ENCODE results near the gene NEK3.
"Not testable (repeated sequence)": the region's sequence is repeated elsewhere in the genome, so short reads cannot be mapped to it uniquely, and the experiment has no call there.

NEK3 gene

GRCh38 chr13:52112591-52112990 lies 46.8 kb downstream of the NEK3 start:
- DNase-seq = no peak

DNA sequence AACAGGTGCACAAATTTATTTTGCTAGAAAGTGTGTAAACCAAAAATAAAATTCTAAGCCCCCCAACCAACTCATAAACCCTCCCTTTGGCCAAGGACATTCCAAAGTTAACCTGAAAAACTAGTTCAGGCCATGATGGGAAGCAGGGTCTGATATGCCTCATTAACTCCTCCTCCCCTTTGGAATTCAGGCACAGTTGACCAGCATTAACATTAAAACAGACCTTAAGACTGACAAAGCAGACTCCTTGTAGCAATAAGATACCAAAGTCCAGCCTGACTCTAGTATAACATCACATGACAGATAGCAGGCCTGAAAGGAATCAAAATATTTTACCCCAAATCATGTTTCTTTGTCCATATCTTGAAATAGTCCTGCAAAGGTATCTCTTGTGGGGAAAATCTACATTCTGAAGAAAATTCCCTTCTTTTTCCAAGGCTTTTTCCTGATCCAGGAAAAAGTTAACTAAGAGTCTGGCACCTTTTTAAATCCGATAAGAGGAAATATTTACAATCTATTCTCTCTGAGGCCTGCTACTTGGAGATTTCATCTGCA lies 50.2 kb downstream of the NEK3 start:
- no peak for DNase-seq

DNA sequence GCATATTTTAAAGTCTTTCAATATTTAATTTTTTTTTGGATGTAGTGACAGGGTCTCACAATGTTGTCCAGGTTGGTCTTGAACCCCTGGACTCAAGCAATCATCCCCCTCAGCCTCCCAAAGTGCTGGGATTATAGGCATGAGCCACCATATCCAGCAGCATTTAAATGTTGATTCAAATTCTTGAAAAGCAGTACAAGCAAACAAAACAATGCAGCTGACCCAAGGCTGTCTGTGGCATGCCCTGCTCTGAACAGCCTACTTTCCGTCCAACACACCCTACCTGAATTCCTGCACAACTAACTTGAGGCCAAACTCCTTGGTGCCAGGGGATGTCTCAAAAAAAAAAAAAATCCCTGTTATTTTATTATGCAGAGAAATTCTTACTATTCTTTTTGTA lies 53.6 kb downstream of the NEK3 start:
- DNase-seq = no peak

GRCh38 chr13:52104624-52105023 lies 54.8 kb downstream of the NEK3 start:
- DNase-seq = no peak

- DNase-seq = no peak
Observed at GRCh38 chr13:52103386-52103785, 56.0 kb downstream of the NEK3 start.

DNA sequence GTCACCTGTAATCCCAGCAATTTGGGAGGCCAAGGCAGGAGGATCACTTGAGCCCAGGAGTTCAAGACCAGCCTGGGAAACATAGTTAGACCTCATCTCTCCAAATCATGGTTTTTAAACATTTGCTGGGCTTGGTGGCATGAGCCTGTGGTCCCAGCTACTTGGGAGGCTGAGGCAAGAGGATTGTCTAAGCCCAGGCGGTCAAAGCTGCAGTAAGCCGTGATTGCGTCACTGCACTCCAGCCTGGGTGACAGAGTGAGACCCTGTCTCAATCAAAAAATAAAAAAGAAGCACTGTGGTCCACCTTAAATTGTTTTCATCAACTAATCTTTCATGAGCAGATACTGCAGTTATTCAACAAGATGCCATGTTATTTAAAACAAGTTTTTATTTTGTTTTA lies 57.0 kb downstream of the NEK3 start:
- DNase-seq = not testable (repeated sequence)

DNA sequence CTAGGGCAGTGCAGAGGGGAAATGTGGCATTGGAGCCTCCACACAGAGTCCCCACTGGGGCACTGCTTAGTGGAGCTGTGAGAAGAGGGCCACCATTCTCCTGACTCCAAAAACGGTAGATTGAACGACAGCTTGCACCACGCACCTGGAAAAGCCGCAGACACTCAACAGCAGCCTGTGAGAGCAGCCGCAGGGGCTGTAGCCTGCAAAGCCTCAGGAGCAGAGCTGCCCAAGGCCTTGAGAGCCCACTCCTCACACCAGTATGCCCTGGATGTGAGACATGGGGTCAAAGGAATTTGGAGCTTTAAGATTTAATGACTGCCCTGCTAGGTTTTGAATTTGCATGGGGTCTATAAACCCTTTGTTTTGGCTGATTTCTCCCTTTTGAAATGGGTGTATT lies 62.2 kb downstream of the NEK3 start:
- DNase-seq = no peak

- DNase-seq = no peak
Observed at GRCh38 chr13:52096748-52097147, 62.6 kb downstream of the NEK3 start.

GRCh38 chr13:52096062-52096461 lies 63.3 kb downstream of the NEK3 start:
- no peak for DNase-seq

- no peak for DNase-seq
Observed at GRCh38 chr13:52092087-52092486, 67.3 kb downstream of the NEK3 start.

GRCh38 chr13:52091473-52091872 lies 67.9 kb downstream of the NEK3 start:
- DNase-seq = no peak

GRCh38 chr13:52085421-52085820 lies 74.0 kb downstream of the NEK3 start:
- no peak for DNase-seq

DNA sequence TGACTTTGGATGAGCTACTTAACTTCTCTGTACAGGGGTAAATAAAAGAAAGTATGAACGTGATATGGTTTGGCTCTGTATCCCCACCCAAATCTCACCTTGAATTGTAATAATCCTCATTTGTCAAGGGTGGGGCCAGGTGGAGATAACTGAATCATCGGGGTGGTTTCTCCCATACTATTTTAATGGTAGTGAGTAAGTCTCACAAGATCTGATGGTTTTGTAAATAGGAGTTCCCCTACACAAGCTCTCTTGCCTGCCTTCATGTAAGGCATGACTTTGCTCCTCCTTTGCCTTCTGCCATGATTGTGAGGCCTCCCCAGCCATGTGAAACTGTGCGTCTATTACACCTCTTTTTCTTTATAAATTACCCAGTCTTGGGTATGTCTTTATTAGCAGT lies 74.4 kb downstream of the NEK3 start:
- DNase-seq = not testable (repeated sequence)
